GM08714 (cell line): ENCODE data around the gene ITGB8.

Experiments
- H3K4me3 ChIP-seq: fragments of 200-500 bp; sonication (Bioruptor generic); 2 replicates; pipeline ENCODE4 v1.5.1; 2014; ENCODE audit warnings: mild to moderate bottlenecking, low read length, inconsistent platforms
- ZNF274 ChIP-seq: IDR thresholded peaks from 2 replicates; pipeline ENCODE4 v1.6.1; 2012; ENCODE audit warnings: mild to moderate bottlenecking, low read depth, low read length

Gene ITGB8

GRCh38 chr7:20402747-20403230 is 72.1 kb downstream of the ITGB8 start:
- H3K4me3 ChIP-seq = no peak overlapping the region
- TF ChIP-seq ZNF274 = no peak

DNA sequence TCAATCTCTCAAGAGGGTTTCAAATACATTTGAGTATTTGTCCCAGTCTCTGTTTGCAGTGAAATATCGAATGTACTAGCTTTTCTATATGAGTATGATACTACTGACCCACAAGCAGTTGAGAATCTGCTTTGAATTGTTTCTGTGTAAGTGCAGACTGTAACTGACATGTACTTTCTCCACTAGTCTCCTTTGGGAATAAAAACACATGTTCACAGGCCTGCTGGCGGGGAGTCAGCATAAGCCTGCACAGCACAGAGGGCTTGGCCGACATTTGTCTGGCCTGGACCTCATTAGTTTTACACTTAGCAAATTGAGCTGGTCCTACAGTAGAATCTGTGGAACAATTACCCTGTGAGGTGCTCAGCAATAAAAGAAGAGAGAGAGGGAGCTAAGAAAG is 72.6 kb downstream of the ITGB8 start:
- no peak for TF ChIP-seq ZNF274
- H3K4me3 ChIP-seq = no peak overlapping the region

GRCh38 chr7:20404320-20404719 is 73.6 kb downstream of the ITGB8 start:
- H3K4me3 ChIP-seq = no peak overlapping the region
- no peak for TF ChIP-seq ZNF274

DNA sequence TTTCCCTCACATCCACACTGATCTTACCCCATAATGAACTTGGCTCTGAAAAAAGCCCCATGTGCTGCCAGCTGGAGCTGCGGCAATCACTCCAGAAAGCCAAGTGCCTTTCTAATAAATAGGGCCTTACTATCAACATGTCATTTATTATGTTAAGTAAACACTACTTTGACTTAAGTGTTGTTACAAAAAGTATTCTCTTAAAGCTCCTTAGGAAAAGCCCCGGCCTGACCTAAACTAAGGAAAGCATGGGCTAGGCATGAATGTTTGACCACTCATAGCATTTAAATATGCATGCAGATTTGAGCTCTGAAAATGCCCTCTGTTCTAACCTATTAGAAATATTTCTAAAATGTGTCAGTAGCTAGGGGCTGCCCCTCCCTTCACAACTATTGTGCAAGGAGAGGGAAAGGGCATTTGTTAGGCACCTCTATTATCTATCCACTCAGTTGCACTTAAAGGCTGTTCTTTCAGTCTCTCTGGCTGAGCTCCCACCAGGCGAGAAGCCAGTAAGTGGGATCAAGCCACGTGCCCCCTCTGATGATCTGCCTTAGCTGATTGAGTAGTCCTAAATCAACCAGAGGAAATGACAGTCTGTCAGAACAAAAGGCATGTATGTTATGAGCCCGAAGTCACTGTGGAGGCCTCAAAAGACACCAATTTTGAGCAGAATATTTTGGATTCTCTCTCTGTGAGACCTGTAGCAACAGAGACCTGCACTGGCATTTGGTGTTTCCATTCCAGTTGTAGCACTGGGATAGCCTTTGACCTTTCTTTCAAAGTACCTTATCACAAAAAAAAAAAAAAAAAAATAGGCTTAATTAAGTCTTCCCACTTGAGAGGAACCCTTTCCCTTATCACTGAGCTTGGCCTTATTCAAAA is 77.1 kb downstream of the ITGB8 start:
- H3K4me3 ChIP-seq = no peak overlapping the region
- TF ChIP-seq ZNF274 = no peak

- no peak overlapping the region for H3K4me3 ChIP-seq
- no peak for TF ChIP-seq ZNF274
These were observed 77.7 kb downstream of the ITGB8 start for GRCh38 chr7:20408467-20408826.

DNA sequence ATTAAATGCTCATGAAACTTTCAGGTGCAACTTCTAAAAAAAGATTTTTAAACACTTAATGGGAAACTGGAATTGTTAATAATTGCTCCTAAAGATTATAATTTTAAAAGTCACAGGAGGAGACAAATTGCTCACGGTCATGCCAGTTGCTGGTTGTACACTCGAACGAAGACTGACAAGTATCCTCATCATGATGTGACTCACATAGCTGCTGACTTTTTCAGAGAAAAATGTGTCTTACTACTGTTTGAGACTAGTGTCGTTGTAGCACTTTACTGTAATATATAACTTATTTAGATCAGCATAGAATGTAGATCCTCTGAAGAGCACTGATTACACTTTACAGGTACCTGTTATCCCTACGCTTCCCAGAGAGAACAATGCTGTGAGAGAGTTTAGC is 79.3 kb downstream of the ITGB8 start:
- no peak for TF ChIP-seq ZNF274
- no peak overlapping the region for H3K4me3 ChIP-seq

- no peak for TF ChIP-seq ZNF274
- no peak overlapping the region for H3K4me3 ChIP-seq
These were observed 80.7 kb downstream of the ITGB8 start for GRCh38 chr7:20411372-20411771.

GRCh38 chr7:20412032-20412431 is 81.3 kb downstream of the ITGB8 start:
- TF ChIP-seq ZNF274 = no peak
- H3K4me3 ChIP-seq = no peak overlapping the region

GRCh38 chr7:20417260-20417659 is 86.6 kb downstream of the ITGB8 start:
- H3K4me3 ChIP-seq = no peak overlapping the region
- TF ChIP-seq ZNF274 = no peak

DNA sequence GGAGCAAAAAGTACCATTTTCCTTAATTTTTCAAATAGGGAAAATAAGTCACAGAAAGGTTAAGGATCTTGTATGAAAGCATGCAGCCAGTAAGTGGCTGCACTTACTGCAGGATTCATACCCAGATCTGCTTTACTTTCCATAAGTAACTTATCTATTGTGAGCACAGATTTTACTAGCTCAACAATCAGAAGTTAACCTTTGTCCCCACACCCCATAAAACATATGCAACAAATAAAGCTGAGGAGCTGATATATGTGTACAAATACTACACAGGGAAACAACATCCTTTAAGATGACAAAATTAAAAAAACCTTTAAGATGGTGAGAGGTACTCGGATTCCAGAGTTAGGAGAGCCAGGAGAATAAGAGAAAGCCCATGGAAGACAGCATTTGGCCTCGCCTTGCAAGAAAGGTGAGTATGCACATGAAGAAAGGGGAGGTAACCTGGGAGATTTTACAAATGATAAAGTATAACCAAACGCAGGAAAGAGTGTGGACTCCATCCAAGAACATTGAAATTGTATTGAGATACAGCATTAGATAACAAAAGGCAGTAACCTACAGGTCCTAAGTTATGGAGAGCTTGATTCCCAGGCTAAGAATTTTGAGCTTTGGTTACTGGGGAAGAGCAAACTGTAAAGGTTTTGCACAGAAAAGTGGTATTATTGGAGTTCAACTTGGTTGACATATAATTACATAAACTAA is 87.1 kb downstream of the ITGB8 start:
- no peak for TF ChIP-seq ZNF274
- no peak overlapping the region for H3K4me3 ChIP-seq

DNA sequence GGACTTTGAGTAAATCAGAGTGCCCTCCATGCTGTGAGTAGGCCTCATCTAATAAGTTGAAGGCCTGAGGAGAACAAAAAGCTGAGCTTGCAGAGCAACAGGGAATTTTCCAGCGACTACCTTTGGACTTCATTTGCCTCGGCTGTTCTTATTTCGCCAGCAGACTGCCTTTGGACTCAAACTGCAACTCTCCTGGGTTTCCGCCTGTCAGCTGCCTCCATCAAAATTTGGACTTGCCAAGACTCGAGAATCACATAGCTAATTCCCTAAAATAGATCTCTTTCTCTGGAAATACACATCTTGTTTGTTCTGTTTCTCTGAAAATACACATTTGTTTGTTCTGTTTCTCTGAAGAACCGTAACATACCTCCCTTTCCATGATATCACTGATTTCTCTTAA is 93.8 kb downstream of the ITGB8 start:
- no peak overlapping the region for H3K4me3 ChIP-seq
- TF ChIP-seq ZNF274 = no peak

DNA sequence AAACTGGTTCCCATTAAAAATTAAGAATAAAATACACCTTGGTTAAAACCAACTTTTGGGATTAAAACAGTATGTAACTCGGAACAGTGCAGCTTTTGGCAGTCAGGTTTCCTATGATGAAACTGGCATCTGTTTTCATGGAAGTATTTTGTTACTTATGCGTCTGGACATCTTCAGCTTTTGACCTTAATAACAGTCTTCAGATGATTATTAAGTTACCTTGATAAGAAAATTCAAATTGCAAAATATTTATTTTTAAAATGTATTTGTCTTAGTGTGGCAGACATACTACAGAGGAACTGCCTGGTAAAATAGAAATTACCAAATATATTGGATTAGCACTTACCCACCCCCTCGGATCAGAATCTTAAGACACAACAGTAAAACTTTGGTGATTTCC is 100.0 kb downstream of the ITGB8 start:
- no peak overlapping the region for H3K4me3 ChIP-seq
- TF ChIP-seq ZNF274 = no peak

DNA sequence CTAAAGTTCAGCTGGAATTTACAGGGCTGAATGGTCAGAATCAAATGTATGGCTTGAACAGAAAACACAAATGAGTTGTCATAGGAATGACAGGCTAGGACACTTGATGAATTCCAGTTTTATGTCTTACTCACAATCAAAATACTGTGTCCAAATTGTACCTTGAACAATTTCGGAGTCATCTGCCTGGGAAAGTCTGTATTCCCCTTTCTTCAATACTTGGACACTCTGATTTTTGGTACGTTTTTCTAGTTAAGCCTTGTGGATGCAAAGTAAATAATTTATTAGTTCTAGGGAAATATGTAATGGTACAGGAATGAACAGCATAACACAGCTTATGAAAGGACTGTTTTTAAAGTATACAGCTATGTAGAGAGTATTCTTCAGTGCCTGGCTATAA is 100.4 kb downstream of the ITGB8 start:
- TF ChIP-seq ZNF274 = no peak
- no peak overlapping the region for H3K4me3 ChIP-seq

DNA sequence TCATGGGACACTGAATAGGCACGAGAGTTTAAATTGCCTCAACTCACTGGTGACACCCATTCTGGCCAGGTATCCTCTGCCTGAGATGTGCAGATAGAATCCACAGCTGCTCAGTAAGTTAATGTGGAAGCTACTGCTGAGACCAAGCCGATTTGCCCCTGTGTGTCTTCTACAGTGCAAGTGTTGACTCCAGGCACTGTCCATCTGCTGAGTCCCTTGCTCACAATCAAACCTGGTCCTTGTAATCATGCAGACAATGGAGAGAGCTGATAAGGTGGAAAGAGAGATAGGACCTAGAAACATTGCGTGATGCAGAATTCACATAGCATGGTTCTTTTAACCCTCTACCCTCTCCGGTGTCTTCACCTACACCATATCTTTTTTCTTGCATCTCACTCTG is 101.4 kb downstream of the ITGB8 start:
- no peak overlapping the region for H3K4me3 ChIP-seq
- TF ChIP-seq ZNF274 = no peak

- no peak for TF ChIP-seq ZNF274
- H3K4me3 ChIP-seq = no peak overlapping the region
These were observed 104.6 kb downstream of the ITGB8 start for GRCh38 chr7:20435305-20435704.

DNA sequence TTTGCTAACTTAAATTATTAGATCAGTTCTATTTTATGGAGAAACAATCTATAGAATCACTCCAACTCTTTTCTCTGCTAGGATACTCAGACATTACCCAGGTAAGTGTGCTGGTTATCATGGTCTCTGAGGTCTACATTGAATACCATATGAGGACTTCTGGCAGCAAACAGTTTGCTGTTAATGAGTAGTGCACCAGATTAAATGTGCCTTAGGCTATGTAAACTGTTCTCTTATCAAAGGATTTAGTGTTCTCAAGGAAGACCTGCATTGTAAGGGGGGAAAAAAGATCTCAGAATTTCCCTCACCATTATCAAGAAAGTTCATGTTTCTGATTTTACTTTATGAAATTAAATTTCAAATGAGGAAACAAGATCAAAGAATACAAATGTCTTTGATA is 107.5 kb downstream of the ITGB8 start:
- TF ChIP-seq ZNF274 = no peak

More for the DNA sequence above, 107.5 kb downstream of the ITGB8 start:
- no peak overlapping the region for H3K4me3 ChIP-seq
